GM23338 (cell line): ENCODE data around the gene CHIC2.

Experiments used
- CREB1 ChIP-seq: fragments of 250-450 bp; sonication (Bioruptor Pico); IDR thresholded peaks from 2 replicates; pipeline ENCODE4 v1.5.0; 2020; ENCODE audit warnings: low read depth, mild to moderate bottlenecking, moderate library complexity
- CTCF ChIP-seq, 2 experiments: fragments of 200-600 bp in 1 of 2; sonication (generic) in 1 of 2; conservative IDR thresholded peaks; 2 replicates each; pipeline versions ENCODE4 v1.5.1 to v1.6.1; 2016 to 2017; ENCODE audit warnings: antibody characterized with exemption in 2 of 2, low read depth in 2 of 2, mild to moderate bottlenecking in 2 of 2, moderate library complexity in 1 of 2
- EZH2 ChIP-seq: fragments of 200-600 bp; sonication (generic); IDR thresholded peaks from one replicate; pipeline ENCODE4 v1.8.0; 2017; ENCODE audit warnings: antibody characterized with exemption, mild to moderate bottlenecking, low read depth; ENCODE audit not compliant: unreplicated experiment
- REST ChIP-seq: IDR thresholded peaks from one replicate; pipeline ENCODE4 v1.6.1; 2018; ENCODE audit warnings: antibody characterized with exemption; ENCODE audit not compliant: unreplicated experiment
- STAT1 ChIP-seq: IDR thresholded peaks from one replicate; pipeline ENCODE4 v1.6.1; 2016; ENCODE audit warnings: antibody characterized with exemption; ENCODE audit not compliant: unreplicated experiment

GRCh38 chr4:53986062-53986461 is 78.3 kb downstream of the CHIC2 start:
- TF ChIP-seq EZH2 (no peak), CTCF (conservative IDR thresholded peaks at IDR 0.05; ENCODE audit: low read depth in 2 of 2) (no peak), REST (no peak), CREB1 (CRISPR knock-in tag) (no peak), STAT1 (no peak)
